Caki2 (cell line): ENCODE data around the gene MCM10. TPM values are rescaled to one million over a fixed set of nuclear protein-coding genes. Genes with fewer than 3 reads are reported as not detected.
A peak's percentile ranks its signal among the peaks of the same experiment; 100 is the strongest.
"Not testable (repeated sequence)": the region's sequence is repeated elsewhere in the genome, so short reads cannot be mapped to it uniquely, and the experiment has no call there.

Experiments
- DNase-seq: peaks from one replicate; pipeline ENCODE4 v3.0.0-alpha.2; 2015; ENCODE audit warnings: low read depth
- in situ Hi-C: cut with HindIII; loops from 2 replicates; pipeline ENCODE4 v1.10.0; 2016; ENCODE audit warnings: low sequenced_read_pairs, low pct_unique_long_range_greater_than_20kb, mixed read lengths
- total RNA-seq: library from RNA; depleted of rRNA; stranded (reverse); fragments of >200 nt; shearing (Covaris generic); gene quantifications from 2 replicates; pipeline ENCODE4 v1.2.3, GENCODE V29; 2014; ENCODE audit warnings: low replicate concordance

The MCM10 gene
- total RNA-seq, 1 experiment from 2014 or later, result 19.9 TPM

DNA sequence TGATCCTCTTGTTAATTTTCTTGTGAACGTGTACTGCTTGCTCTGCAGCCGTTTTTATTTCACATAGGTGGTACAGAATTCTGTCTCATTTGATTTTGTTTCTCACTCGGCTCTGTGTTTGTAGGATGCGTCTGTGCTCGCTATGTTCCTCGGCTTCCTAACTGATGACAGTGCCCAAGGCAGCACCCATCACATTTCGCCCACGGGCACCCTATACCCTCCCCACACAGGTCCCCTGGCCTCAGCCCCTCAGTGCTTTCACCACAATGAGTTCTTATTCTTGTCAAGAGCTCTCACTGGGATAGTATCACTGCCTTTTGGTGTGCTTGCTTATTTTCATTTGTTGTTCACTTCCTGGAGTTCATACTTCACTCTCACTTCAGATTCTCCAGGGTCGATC lies 44.7 kb downstream of the MCM10 start:
- in situ Hi-C loops, result no loop called here
- no peak for DNase-seq

DNA sequence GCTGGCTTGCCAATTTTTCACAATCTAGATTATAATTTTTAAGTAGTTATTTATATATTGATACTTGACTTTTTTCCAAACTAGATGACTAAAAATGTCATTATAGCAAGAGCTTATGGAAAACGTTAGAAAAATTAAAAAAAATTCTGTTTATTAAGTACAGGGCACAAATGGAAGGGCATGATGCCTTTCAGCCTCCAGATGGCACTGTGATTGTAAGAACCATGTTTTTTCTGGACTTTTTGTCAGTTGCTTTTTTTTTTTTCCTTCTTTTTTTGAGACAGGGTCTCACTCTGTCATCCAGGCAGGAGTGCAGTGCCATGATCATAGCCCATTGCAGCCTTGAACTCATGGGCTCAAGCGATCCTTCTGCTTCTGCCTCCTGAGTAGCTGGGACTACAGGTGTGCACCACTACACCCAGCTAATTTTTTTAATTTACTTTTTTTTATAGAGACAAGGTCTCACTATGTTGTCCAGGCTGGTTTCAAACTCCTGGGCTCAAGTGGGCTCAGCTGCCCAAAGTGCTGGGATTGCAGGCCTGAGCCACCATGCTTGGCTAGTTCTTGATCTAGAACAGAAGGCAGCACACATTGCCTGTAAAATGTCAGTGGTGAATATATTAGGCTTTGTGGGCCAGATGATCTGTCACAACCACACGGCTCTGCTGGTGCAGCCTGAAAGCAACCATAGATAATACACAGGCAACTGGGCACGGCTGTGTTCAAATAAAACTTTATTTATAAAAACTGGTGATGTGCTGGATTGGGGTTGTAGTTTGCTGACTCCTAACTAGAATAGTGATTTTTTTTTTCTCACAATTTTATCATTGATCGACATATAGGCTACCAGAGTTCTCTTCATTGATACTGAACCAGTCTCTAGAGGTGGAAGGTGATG lies 45.4 kb downstream of the MCM10 start:
- no peak for DNase-seq
- in situ Hi-C loops, result no loop called here

DNA sequence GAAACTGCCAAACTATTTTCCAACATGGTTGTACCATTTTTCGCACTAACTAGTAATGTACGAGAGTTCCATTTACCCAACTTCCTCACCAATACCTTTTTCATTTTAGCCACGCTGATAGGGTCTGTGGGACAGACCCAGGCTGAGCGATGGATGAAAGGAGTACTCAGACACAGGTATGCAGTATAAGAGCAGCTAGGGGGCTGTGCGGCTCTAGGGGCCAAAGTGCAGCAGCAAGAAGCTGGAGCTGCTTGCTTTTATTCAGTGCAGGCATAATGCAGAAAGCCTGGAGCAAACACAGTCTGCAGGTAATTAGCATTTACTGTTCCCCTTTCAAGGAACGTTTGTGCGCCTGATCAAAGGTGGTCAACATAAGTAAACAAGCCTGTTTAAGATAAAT lies 51.8 kb downstream of the MCM10 start:
- in situ Hi-C loops, result no loop called here
- DNase-seq, result no peak

DNA sequence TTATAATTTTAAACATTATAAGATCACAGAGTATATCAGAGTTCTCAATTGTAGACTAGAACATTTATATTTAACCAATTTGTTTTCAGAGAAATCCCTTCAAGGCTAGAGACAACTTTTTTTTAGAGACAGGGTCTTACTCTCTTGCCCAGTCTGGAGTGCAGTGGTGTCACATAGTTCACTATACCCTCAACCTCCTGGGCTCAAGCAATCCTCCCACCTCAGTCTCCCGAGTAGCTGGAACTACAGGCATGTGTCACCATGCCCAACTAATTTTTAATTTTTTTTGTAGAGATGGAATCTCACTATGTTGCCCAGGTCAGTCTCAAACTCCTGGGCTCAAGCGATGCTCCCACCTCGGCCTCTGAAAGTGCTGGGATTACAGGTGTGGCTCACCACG lies 57.5 kb downstream of the MCM10 start:
- in situ Hi-C loops, result no loop called here
- no peak for DNase-seq

- peak; percentile 60 for DNase-seq
- in situ Hi-C loops, result no loop called here
These were observed 58.6 kb downstream of the MCM10 start for GRCh38 chr10:13219685-13220670.

GRCh38 chr10:13221572-13221971 lies 60.2 kb downstream of the MCM10 start:
- in situ Hi-C loops, result no loop called here
- peak; percentile 50 for DNase-seq

DNA sequence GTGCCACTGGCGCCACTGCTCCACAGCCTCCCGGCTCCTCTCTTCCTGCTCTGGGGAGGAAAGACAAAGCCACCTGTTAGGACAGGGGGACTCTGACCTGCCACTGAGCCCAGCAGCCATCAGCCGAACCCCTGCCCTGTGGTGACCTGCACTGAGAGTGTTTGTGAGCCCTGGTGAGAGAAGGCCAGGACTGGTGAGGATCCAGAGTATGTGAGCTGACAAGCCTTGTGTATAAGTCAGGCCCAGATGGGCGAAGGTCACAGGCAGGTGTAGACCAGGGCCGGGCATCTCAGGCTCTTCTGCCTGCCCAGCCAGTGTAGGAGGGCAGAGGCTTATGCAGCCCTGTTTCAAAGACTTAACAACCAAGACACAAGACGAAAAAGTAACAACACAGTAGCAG lies 60.8 kb downstream of the MCM10 start:
- no peak for DNase-seq
- in situ Hi-C loops, result no loop called here

GRCh38 chr10:13222566-13222965 lies 61.2 kb downstream of the MCM10 start:
- in situ Hi-C loops, result no loop called here

DNA sequence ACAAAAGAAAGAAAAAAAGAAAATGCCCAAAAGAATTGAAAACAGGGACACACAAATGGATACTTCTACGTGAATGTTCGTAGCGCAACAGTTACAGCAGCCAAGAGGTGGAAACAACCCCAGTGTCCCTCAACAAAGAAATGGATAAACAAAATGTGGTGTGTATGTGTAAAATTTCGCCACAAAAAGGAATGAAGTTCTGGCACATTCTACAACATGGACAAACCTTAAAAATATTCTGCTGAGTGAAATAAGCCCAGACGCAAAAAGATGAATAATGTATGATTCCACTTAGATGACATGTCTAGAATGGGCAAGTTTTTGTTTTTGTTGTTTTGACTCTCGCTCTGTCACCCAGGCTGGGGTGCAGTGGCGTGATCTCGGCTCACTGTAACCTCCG lies 61.9 kb downstream of the MCM10 start:
- DNase-seq, result no peak
- in situ Hi-C loops, result no loop called here

More at GRCh38 chr10:13222566-13222965, 61.2 kb downstream of the MCM10 start:
- DNase-seq, result no peak

DNA sequence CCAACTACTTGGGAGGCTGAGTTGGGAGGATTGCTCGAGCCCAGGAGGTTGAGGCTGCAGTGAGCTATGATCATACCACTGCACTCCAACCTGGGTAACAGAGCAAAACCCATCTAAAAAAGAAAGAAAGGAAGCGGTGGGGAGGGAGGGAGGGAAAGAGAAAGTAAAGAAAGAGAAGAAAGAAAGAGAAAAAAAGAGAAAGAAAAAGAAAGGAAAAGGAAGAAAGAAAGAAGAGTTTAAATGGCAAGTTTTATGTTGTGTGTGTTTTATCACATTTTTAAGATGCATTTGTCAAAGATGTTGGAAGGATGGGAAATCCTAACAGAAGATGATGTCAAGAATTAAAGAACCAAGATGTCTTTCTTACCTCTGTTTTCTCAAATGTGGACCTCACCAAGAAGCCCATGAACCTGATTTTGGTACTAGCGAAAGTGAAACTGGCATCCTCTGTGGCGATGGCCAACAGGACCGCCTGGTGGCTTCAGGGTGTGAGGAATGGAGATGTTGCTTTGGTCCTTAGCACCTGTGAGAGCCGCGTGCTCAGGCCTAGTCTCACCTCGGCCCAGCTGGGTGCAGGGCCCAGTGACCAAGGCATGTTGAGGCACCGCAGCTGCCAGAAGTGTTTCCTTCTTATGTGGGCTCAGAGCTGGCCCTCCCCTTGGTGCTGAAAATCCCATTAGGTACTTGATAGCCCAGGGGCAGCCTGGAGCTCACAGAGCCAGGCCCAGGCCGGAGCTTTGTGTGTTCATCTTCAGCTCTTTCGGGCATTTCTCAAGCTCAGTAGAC lies 63.0 kb downstream of the MCM10 start:
- no peak for DNase-seq
- in situ Hi-C loops, result no loop called here

- DNase-seq, result no peak
- in situ Hi-C loops, result no loop called here
These were observed 64.2 kb downstream of the MCM10 start for GRCh38 chr10:13225601-13226000.

DNA sequence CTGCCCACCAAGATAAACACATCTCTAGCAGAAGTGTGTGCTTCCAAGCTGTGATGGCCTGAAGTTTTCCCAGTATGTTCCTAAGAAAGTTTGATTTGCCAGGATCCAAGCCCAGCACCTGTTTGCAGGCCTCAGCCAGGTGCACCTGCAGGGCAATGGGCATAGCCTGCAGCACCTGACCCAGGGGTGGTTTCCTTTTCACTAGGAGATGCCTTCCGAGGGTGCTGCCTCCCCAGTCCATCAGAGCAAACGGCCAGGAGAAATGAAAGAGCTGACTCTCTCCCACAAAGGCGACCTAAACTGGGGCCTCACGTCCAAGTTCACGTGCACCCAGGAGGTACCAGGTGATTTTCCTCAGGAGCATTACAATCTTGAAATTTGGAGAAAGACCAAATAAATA lies 65.7 kb downstream of the MCM10 start:
- in situ Hi-C loops, result no loop called here
- no peak for DNase-seq

DNA sequence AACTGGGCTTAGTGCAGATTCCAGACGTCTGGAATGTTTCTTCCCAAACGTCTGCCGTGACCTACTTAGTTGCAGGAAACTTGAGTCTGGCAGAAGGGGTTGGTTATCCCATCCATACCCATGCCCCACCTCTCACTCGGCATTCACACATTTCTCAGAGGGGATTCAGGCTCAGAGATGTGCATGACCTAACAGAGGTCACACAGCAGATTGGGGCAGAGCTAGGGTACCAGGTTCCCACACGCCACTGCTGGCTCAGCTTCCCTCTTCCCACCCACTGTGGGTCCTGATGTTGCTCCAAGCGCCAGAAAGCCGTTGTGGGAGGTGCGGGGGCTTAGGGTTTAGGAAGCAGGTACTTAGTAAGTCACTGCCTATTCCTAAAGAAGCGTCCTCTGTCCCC lies 69.8 kb downstream of the MCM10 start:
- no peak for DNase-seq
- in situ Hi-C loops, result no loop called here

GRCh38 chr10:13231808-13232207 lies 70.5 kb downstream of the MCM10 start:
- no peak for DNase-seq
- in situ Hi-C loops, result no loop called here

DNA sequence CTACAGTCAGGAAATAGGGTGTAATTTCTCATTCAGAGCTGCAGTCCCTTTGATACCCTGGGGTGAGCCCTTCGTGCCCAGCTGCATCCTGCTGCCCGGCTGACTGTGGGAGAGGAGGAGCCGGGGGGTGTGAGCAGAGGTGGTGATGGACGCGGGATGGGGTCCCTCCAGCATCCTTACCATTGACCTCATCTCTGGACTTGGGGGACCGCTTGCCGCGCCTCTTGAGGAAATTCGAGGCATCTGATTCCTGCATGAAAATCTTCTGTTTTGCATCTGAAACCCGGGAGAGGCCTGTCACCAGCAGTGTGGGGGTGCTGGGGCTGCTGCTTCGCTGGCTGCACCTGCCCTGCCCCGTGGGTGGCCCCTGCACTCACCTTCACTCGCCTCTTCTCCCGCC lies 72.0 kb downstream of the MCM10 start:
- DNase-seq, result no peak
- in situ Hi-C loops, result no loop called here

DNA sequence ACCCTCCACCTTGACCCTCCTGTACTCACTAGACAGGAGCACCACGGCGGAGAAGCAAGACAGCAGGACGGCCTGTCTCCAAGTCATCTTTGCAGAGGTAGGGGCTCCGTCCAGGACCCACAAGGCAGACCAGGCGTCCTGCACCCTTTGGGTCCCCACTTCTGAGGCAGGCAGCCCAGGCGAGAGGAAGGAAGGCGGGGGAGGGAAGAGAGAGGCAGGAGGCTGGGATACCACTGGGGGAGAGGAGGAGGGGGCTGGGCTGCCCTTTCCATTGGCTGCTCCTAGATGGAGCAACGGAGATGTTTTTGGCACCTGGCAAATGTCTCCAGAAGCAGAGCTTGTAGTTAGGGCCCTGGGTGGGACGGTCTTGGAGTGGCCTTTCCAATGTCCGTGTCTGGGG lies 72.8 kb downstream of the MCM10 start, which contains the start of gene UCMA:
UCMA (minus strand) TSS at position 203 of the 400 bp plus-strand sequence; CDS start at position 87, 116 bp downstream.
- no peak for DNase-seq
- in situ Hi-C loops, result no loop called here

- DNase-seq, in situ Hi-C loops: not testable (repeated sequence)
These were observed 73.4 kb downstream of the MCM10 start for GRCh38 chr10:13234736-13235135.

DNA sequence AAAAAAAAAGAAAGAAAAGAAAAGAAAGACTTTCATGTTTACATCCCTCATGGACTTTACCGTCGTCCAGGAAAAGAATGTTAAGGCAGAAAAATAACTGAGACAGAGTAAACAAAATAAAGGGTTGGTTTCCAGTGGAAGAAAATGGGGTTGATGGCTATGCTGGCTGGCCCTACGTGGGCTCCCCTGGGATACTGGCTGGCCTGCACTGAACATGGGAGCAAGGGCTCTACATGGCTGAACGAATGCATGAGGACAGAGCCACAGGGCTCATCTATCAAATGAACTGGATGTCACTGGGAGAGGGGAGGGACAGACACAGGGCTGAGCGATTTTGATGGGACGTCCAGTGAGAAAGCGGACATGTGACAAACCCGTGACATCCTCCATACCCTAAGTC lies 75.3 kb downstream of the MCM10 start:
- in situ Hi-C loops, result no loop called here
- DNase-seq, result no peak
